Nephron (organoid): ENCODE measurements around the gene SLC36A3.

ENCODE experiments used
- H3K27ac Mint-ChIP-seq, 3 experiments: 2 replicates each; pipeline ENCODE4 v1.8.0; 2020; ENCODE audit warnings: mixed read lengths in 3 of 3, mild to moderate bottlenecking in 2 of 3, moderate library complexity in 1 of 3
- H3K27me3 Mint-ChIP-seq: 2 replicates; pipeline ENCODE4 v1.8.0; 2021; ENCODE audit warnings: low read depth, mild to moderate bottlenecking, moderate library complexity, mixed read lengths
- H3K36me3 Mint-ChIP-seq: 2 replicates; pipeline ENCODE4 v1.8.0; 2020; ENCODE audit warnings: low read depth, mixed read lengths
- H3K4me1 Mint-ChIP-seq: 2 replicates; pipeline ENCODE4 v1.8.0; 2020; ENCODE audit warnings: mixed read lengths
- H3K4me3 Mint-ChIP-seq, 3 experiments: 2 replicates each; pipeline ENCODE4 v1.8.0; 2020; ENCODE audit warnings: mild to moderate bottlenecking in 3 of 3, mixed read lengths in 3 of 3, moderate library complexity in 2 of 3
- H3K9me3 Mint-ChIP-seq: 2 replicates; pipeline ENCODE4 v1.8.0; 2020; ENCODE audit warnings: mixed read lengths
- CTCF ChIP-seq, 3 experiments: fragments of 200-600 bp; sonication (generic); IDR thresholded peaks; one replicate each; pipeline ENCODE4 v1.5.0; 2021; ENCODE audit warnings: antibody characterized with exemption in 3 of 3; ENCODE audit not compliant: unreplicated experiment in 3 of 3

The SLC36A3 gene

GRCh38 chr5:151234476-151235238 is 68.9 kb downstream of the SLC36A3 start:
- Mint-ChIP-seq H3K27ac (no peak overlapping the region), H3K9me3 (no peaks in the 10 kb centered on the region), H3K4me3 (peak overlapping the region in 2 of 3 experiments; percentile 3 to 17), H3K27me3 (peaks cover 16% of the 10 kb centered on the region), H3K4me1 (peaks cover 35% of the 10 kb centered on the region), H3K36me3 (no peaks in the 10 kb centered on the region)
- TF ChIP-seq CTCF (IDR thresholded peaks at IDR 0.05; ENCODE audit: unreplicated experiment in 3 of 3): no peak

- Mint-ChIP-seq H3K27ac (no peak overlapping the region), H3K27me3 (peaks cover 20% of the 10 kb centered on the region)
- no peak for TF ChIP-seq CTCF (IDR thresholded peaks at IDR 0.05; ENCODE audit: unreplicated experiment in 3 of 3)
Observed at GRCh38 chr5:151233616-151234085, 69.9 kb downstream of the SLC36A3 start.

GRCh38 chr5:151231359-151231758 is 72.2 kb downstream of the SLC36A3 start:
- peaks cover 10% of the 10 kb centered on the region for H3K4me1 Mint-ChIP-seq
- no peak for TF ChIP-seq CTCF (IDR thresholded peaks at IDR 0.05; ENCODE audit: unreplicated experiment in 3 of 3)
- no peaks in the 10 kb centered on the region for H3K36me3 Mint-ChIP-seq
- H3K9me3 Mint-ChIP-seq: no peaks in the 10 kb centered on the region
- H3K27ac Mint-ChIP-seq: no peak overlapping the region
- H3K27me3 Mint-ChIP-seq: peaks cover 13% of the 10 kb centered on the region
- H3K4me3 Mint-ChIP-seq: no peak overlapping the region

More at GRCh38 chr5:151233616-151234085, 69.9 kb downstream of the SLC36A3 start:
- peaks cover 27% of the 10 kb centered on the region for H3K4me1 Mint-ChIP-seq
- no peaks in the 10 kb centered on the region for H3K36me3 Mint-ChIP-seq
- no peak overlapping the region for H3K4me3 Mint-ChIP-seq
- no peaks in the 10 kb centered on the region for H3K9me3 Mint-ChIP-seq

GRCh38 chr5:151230048-151230680 is 73.4 kb downstream of the SLC36A3 start:
- H3K27me3 Mint-ChIP-seq: peaks cover 10% of the 10 kb centered on the region
- peaks cover 10% of the 10 kb centered on the region for H3K4me1 Mint-ChIP-seq
- no peak for TF ChIP-seq CTCF (IDR thresholded peaks at IDR 0.05; ENCODE audit: unreplicated experiment in 3 of 3)
- H3K27ac Mint-ChIP-seq: no peak overlapping the region
- no peaks in the 10 kb centered on the region for H3K36me3 Mint-ChIP-seq
- no peaks in the 10 kb centered on the region for H3K9me3 Mint-ChIP-seq
- H3K4me3 Mint-ChIP-seq: no peak overlapping the region

GRCh38 chr5:151228986-151229385 is 74.6 kb downstream of the SLC36A3 start:
- TF ChIP-seq CTCF (IDR thresholded peaks at IDR 0.05; ENCODE audit: unreplicated experiment in 3 of 3): no peak
- Mint-ChIP-seq H3K27me3 (peaks cover 10% of the 10 kb centered on the region), H3K4me1 (peaks cover 4% of the 10 kb centered on the region), H3K36me3 (no peaks in the 10 kb centered on the region), H3K9me3 (no peaks in the 10 kb centered on the region), H3K4me3 (no peak overlapping the region), H3K27ac (no peak overlapping the region)
